ENCODE results near the gene DPYSL5.

Gene DPYSL5

DNA sequence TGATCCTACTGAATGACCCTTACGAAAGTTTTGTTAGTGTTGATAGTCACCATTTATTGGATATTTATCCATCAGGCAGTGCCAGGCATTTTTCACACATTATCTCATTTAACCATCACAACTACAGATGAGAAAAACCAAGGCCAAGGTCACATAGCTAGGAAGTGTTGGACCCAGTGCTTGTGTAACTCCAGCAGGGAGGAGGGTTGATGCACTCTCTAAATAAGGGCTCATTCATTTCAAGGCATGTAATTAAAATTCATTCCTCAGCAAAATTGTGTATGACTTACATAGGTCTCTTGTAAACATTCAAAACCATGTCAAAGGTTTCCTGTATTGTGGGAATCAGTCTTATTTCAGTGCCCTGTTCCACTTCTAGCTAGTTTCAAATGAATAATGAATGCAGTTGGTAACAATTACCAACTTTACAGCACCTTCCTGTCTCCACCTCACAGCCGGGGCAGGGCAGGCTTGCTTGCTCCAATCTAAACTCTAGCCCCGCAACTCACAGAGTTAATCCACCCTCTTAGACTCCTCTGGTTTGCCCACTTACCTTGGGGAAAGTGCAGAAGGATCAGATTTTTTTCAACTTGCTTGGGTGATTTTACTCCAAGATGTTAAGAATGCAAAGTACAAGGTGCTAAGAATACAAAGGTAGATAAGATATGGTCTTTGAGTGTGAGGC, 116.7 kb downstream of the DPYSL5 start:
- no peak for DNase-seq (ENCODE audit: low read depth, low spot score)

DNA sequence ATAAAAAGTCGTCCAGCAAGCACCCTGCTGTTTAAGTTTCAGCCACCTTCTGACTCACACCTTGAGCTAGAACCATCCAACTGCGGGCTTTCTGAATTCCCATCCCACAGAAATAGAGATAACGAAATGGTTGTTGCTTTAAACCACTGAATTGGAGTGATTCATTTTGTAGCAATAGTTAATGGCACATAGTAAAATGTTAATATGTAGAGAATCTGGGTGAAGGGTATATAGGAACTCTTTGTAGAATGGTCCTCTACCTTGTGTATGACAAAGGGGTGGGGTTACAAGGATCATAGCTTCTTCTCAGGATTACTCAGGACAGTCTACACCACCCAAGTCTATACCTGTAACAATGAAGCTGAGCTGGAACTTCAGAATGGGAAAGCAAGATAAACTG, 120.1 kb downstream of the DPYSL5 start:
- no peak for DNase-seq (ENCODE audit: low read depth, low spot score)

DNA sequence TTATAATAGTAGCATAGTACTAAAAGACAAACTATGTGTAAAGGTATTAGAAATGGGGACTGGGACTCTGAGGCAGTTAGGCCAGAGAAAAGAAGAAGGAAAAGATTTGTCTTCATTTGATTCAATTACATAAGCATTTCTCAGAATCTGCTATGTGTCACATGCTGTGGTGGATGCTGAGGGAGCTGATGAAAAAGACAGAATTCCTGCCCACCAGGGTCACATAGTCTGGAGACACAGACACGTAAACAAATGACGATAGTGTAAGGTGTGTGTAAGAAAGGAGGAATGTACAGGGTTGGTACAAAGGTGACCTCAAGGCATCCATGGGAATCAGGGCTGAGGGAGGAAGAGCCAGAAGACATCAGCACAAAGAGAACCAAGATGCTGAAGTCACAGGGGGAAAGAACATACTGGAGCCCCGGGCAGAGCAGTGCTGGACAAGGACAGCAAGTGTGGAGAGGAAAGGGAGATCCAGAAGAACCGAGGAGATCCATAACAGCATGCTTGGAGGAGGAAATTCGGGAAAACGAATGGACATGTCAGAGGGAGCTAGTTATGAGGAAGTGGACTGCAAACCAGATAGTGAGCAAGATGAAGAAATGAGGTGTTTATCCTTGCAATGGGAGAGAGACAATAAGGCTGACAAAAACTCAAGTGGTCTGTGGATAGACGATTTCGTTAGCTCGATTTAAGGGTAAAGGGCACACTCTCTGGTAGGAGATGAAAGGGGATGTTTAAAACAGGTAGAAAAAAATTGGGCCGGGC, 121.3 kb downstream of the DPYSL5 start:
- no peak for DNase-seq (ENCODE audit: low read depth, low spot score)

DNA sequence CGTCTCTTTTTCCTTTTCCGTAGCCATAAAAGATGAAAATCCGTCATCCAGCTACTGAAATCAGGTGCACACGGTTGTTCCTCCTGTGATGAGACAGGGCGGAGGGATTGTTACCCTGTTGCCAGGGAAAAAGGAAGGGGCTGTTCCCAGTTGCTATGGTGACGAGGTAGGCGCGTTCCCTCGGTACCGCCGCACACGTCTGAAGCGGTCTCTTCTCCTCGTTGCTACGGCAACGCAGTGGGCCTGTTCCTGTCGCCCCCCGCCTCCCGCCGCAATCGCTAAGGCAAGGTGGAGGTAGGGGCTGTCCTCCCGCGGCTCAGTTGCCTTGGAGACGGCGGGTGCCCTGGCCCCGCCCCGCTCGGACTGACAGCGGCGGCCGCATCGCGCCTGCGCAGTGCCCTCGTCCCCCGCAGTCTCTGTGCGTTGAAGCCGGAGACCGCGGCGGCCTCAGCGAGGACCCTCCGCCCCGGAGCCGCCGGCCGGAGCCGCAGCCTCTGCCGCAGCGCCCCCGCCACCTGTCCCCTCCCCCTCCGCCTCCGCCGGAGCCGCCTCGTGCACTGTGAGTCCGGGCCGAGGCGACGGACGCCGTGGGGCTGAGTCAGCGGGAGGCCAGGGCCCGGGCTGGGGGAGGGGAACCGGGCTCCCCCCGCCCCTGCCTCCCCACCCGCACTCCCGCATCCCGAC, 122.5 kb downstream of the DPYSL5 start, which contains the start of gene MAPRE3:
Gene MAPRE3, plus strand, starts transcription at position 394 of the 684 bp plus-strand sequence. CDS start 51,582 bp downstream, outside the sequence.
- peak; percentile 98 for DNase-seq (ENCODE audit: low read depth, low spot score)

DNA sequence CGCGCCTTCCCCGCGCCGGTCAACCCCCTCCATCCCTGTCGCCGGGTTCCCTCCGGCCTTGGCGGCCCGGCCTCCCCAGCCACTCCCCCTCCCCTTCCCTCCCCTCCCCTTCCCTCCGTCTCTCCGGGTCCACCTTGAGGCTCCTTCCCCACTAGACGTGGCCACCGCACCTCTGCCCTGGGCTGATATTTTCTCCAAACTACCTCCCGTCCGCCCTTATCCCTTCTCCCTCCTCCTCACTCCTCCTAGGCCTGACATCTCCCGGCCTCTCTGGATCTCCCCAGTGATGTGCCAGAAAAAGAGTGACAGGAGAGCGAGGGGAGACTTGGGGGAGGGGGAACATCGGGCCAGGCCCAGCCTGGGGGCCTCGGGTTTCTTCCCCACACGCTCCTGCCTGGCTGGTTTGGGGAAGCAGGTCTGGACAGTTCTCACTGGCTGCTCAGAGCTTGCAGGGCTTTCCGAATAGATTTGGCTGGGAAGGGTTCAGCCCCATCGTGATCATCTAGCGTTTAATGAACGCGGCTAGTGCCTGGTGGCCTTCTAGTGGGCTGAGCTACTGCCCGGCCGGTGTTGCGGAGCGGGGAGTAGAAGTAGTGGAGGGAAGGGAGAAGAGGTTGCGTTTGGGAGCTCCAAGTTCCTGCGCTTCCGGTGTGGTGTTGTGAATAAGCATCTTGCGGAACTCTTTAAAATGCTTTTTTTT, 123.1 kb downstream of the DPYSL5 start:
- DNase-seq (ENCODE audit: low read depth, low spot score), result peak; percentile 69

DNA sequence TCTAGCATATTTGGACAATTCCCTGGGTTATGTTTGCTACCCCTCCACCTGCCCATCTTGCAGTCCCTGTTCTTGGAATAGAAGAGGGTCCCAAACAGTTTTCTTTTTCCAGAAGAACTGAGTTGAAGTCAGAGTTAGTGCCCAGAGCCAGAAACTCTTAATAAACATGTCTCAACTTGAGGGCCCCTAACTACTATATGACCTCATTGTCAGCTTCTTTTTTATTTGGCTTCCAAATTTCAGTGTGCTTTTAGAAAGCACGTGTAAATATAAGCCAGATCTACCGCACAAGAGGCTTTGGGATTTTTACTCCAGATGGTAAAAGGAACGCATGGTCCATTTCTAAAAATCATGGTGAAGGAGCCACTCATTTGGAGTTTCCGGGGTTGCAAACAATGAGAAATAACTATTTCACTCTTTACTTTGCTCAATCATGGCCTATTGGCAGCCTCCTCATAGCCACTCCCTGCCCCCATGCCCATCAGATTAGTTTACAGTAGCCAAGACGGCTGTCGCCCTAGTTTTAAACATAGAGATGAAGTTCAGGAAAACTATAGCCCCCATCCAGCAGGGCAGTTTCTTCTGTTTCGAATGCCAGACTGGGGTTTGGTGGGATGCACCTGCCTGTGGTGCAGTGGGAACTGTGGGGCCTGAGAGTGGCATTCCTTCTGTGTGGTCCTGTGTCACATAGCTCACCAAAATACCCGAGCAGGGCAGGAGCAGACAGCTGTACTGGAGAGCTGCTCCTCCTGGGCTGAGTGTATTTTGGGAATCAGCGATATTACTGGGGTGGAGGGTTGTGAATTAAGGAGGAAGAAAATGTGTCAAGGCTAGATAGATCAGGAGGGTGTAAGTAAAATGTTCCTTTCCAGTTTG, 124.2 kb downstream of the DPYSL5 start:
- no peak for DNase-seq (ENCODE audit: low read depth, low spot score)

DNA sequence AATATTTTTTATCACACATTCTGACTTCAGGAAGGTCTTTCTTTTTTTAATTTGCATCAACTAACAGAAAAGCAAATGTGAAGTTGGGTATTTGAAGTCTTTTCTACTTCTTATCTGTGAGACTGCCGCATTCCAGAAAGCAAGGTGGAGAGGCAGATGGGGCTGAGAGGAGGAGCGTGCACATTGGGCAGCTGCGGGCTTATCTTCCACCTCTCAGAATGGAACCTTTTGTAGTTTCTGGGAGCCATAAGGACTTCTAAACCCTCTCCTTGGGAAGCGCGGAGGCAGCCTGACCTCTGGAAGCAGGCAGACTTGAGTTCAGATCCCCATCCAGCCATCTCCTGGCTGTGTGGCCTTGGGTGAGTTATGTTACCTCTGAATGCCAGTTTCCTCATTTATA, 126.4 kb downstream of the DPYSL5 start:
- no peak for DNase-seq (ENCODE audit: low read depth, low spot score)

DNA sequence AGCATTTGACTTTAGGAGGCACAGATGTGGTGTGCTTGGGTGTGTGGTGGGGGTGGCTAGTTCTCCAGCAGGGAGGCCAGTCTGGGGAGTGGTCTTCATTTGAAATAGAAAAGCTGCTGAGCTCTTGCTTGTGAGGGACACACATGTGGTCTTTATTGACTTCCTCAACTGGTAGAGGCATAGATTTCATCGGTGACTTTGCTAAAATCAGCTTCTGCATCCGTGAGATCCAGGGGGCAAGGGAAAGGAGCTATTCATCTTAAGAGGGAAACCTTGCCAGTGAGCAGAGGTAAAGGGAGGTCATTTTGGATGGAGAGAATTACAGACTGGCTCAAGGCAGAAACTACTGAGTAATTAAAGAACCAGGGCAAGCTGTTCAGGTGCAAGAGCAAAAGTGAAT, 127.2 kb downstream of the DPYSL5 start:
- no peak for DNase-seq (ENCODE audit: low read depth, low spot score)

DNA sequence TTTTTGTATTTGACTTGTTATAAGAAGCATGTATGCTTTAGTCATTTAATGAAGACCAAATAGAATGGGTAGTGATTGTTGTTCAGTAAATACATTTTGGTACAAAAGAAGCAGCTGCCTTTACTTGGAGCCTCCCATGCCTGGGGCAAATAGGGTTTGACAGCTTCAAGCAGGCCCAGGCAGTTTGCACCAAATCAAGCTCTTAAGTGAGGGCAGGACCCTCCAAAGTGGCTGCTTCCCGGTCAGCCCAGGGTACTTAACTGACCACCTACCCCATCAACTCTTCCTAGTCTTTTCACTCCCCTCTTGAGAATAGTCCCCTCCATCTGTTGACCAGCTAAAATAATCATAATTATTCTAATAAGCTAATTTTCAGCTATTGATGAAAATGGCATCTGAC, 127.7 kb downstream of the DPYSL5 start:
- no peak for DNase-seq (ENCODE audit: low read depth, low spot score)

DNA sequence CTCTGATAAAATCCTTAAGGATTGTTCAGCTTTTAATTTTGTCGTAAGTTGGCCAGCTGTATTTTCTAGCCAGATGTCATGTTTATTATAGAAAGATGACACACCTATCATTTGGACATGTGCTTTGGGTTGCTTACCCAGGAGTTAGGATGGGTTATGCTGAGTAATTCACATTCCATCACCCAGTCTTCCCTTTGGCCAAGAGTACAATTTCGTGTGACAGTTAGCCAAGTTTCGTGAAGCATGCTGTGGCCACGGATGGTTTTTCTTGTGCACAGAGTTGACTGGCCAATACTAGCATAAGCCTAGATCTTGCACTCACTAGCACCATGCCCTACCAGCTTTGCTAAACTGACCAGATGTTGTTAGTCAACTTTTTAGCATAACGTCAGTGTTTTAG, 128.3 kb downstream of the DPYSL5 start:
- DNase-seq (ENCODE audit: low read depth, low spot score), result no peak

DNA sequence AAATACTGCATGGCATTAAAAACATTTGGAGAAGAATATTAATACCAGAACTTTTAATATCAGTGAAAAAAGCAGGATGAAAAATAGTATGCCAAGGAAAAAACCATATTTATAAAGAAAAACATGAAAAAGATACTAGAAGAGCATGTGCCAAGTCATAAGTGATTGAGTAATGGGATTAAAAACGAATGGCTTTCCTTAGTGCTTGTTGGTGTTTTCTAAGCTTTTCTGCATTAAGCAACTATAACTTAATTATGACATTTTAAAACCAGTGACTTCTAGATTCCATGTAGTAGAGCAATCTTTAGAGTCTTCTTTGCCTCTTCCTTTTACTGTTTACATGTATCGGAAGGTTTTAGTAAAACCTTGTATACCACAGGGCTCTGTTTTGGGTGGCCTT, 129.1 kb downstream of the DPYSL5 start:
- no peak for DNase-seq (ENCODE audit: low read depth, low spot score)

DNA sequence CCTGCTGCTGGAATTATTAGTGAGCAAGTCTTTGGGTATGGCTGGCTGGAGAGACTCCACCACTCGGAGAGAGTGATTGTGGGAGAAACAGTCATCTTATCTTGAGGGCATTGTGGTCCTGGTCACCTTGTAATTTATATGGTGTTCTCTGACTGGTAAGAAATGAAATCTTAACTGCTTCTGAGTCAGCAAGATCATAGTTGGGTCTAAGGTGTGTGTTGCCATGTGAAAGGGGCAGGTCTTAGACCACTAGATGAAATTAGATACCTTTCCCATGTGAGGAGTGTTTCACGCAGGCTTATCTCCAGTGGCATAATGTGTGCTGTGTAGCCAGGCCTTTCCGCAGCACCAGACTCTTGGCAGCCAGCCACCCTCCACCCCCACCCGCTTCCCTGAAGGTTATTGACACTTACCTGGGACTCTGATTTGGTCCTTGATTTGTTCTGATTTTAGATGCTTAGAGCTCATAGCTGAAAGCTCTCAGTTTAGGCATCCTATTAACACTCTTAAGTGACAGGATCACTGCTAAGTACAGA, 130.2 kb downstream of the DPYSL5 start:
- no peak for DNase-seq (ENCODE audit: low read depth, low spot score)

DNA sequence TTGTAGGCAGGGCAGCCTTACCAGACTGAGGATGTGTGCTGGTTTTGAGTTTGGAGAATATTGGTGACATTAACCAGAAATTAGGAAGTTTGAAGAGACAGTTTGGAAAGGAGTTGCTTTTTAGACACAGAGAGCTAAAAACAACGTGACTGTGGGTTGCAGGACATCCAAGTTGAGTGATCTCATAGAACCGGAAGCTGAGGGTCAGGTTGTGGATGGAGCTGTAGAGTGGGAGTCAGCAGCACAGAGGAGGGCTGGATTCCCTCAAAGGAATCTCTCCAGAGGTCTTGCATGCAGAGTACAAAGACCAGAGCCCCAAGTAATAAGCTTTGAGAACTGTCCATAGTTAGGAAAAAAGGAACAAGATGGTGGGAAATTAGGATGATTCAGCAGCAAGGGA, 131.8 kb downstream of the DPYSL5 start:
- no peak for DNase-seq (ENCODE audit: low read depth, low spot score)

DNA sequence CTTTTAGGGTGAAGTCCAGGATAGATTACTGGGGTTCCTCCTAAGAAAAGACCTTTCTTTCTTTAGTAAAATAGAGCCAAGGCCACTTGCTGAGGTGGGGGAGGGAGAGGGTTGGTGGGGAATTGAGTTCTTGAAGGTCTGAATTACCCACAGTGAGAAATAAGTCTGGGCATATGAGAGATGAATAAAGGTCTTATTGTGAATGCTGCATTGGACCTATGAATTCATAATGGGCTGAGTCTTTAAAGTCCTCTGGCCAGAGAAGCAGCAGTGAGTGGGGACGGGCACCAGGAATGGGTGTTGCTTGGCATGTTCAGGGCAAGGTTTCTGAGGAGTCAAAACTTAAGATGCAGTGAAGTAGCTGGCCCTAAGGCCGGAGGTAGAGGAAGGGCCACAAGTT, 133.0 kb downstream of the DPYSL5 start:
- no peak for DNase-seq (ENCODE audit: low read depth, low spot score)

DNA sequence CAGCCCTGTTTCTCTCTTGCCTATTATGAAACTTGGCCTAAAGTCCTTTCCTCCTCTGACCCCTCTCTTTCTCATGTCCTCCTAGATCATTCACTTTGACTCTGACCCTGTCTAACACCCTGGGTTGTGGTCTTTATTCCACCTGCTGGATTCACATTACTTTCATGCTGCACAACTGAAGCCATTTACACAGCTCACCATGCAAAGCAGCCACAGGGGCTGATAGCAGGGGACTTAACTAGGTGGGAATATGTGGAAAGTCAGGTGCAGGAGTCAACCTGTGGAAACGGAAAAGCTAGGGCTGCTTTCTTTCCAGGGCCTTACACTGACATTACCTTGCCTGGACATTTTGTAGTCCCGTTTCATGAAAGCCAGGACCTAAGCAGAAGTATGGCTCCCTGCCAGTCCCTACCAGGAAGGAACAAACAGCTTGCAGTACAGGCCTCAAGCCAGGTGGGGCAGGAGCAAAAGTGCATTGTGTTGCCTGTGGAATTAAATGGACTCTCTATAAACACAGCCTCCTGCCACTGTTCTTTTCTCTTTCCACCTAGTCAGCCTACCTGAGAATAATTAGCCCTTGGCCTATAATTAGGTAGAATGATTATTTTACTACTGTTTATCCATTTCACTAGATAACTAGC, 134.3 kb downstream of the DPYSL5 start:
- DNase-seq (ENCODE audit: low read depth, low spot score), result peak; percentile 17

DNA sequence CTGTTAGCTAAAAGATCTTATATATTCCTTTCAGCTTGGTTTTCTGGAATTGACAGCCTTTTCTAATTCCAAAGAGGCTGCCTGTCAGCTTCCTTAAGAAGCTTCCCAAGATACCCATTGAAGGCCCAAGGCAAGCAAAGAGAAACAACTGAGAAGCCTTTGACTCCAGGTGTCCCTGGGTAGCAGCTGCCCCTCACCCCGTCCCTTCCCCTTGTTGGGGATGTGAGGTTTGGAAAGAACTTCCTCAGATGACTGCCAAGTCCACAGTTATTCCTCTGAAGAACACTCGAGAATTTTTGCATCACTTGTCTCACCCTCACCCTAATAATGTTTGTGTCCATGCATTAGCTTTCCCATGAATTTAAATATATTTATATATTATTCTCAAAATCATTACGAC, 135.8 kb downstream of the DPYSL5 start:
- DNase-seq (ENCODE audit: low read depth, low spot score), result no peak

DNA sequence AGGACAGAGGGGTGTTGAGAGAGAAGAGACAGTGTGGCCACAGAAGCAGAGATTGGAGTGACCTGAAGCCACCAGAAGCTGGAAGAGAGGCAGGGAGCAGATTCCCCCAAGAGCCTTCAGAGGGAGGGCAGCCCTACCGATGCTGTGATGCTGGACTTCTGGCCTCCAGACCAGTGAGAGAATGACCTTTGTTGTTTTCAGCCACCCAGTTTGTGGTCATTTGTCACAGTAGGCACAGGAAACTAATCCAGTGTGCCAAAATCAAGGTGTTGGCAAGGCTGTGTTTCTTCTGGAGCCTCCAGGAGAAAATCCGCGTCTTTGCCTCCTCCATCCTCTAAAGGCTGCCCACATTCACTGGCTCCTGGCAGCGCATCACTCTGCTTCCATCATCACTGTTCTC, 137.9 kb downstream of the DPYSL5 start:
- DNase-seq (ENCODE audit: low read depth, low spot score), result no peak

DNA sequence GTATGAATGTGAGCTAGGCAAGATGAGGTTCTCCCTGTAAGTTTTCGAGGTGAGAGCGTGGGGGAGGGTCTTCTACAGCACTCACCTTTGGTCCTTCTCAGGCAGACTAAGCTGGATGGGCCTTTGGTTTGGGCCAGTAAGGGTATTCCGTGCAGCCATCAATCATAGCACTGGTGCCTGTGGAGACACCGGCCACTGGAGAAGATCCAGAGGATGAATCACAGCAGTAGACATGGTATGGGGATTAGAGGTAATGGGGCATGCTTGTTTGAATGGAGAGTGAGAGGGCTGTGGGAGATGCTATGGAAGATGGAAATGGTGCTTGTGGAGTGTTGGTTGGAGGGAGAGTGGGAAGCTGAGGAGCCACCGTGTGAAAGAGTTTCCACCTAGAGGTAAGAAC, 138.6 kb downstream of the DPYSL5 start:
- no peak for DNase-seq (ENCODE audit: low read depth, low spot score)

DNA sequence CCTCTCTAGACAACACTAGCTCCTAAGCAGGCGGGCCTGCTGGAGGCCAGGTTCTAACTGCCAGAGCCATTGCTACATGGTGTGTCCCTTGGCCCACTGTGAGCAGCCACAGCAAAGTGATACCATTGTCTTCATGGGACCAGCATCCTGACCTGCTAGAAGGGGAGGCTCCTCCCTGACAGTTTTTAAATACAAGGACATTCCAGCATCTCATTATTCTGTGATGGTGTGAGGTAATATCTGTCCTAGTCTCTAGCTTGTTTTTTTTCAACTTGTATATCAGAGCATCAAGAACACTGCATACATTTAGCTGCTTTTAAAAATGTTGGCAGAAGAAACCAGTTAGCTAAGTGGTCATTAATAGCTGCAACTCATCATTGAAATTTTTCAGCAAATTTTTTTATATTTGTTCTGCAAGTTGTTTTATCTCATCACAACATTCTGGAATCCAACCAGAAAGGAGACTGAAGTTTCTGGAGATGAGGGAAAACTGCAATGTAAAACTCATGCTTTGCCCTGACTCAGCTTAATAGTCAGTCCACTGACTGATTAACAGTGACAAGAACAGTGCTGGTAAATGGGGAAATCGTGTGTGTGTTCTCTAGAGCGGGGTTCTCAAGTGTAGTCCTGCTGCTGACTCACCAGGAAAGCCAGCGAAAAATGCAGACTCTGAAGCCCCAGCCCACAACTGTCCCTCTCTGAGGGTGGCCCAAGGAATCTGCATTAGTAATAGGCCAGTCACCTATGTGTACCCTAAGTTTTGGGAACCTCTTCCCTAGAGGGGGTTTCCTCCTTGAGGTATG, 140.3 kb downstream of the DPYSL5 start:
- DNase-seq (ENCODE audit: low read depth, low spot score), result no peak

Data from ELF-1 (cell line).